Measurements from ENCODE around the gene ERBB4. TPM values are rescaled to one million over a fixed set of nuclear protein-coding genes. Genes with fewer than 3 reads are reported as not detected.

ERBB4 gene
- total RNA-seq, 1 experiment from 2014 or later: 0.15 TPM

DNA sequence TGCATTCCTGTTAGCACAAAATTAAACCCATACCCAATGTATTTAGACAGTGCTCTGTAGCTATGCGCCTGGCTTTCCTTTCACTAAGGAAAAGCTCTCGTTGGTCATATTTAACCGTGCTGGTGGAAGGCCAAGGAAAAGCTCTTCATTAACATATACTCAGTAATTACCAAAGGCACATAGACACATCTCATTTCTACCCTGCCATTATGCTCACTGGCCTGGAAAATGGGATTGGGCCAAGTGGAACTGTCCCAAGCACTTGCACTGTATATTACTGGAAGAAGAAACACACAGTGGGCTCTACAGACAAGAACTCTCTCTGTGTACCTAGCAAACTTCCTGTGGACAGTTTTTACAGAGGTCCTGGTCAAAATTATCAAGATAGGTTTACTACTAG is 274.4 kb downstream of the ERBB4 start:
- no peak overlapping the region for H3K27ac ChIP-seq (ENCODE audit: low read length)
- H3K4me3 ChIP-seq (ENCODE audit: low read depth in 2 of 2, low read length in 2 of 2): no peak overlapping the region
- TF ChIP-seq, protein P1, sequence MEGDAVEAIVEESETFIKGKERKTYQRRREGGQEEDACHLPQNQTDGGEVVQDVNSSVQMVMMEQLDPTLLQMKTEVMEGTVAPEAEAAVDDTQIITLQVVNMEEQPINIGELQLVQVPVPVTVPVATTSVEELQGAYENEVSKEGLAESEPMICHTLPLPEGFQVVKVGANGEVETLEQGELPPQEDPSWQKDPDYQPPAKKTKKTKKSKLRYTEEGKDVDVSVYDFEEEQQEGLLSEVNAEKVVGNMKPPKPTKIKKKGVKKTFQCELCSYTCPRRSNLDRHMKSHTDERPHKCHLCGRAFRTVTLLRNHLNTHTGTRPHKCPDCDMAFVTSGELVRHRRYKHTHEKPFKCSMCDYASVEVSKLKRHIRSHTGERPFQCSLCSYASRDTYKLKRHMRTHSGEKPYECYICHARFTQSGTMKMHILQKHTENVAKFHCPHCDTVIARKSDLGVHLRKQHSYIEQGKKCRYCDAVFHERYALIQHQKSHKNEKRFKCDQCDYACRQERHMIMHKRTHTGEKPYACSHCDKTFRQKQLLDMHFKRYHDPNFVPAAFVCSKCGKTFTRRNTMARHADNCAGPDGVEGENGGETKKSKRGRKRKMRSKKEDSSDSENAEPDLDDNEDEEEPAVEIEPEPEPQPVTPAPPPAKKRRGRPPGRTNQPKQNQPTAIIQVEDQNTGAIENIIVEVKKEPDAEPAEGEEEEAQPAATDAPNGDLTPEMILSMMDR (IDR thresholded peaks at IDR 0.05): no peak
- TF ChIP-seq, protein P2, sequence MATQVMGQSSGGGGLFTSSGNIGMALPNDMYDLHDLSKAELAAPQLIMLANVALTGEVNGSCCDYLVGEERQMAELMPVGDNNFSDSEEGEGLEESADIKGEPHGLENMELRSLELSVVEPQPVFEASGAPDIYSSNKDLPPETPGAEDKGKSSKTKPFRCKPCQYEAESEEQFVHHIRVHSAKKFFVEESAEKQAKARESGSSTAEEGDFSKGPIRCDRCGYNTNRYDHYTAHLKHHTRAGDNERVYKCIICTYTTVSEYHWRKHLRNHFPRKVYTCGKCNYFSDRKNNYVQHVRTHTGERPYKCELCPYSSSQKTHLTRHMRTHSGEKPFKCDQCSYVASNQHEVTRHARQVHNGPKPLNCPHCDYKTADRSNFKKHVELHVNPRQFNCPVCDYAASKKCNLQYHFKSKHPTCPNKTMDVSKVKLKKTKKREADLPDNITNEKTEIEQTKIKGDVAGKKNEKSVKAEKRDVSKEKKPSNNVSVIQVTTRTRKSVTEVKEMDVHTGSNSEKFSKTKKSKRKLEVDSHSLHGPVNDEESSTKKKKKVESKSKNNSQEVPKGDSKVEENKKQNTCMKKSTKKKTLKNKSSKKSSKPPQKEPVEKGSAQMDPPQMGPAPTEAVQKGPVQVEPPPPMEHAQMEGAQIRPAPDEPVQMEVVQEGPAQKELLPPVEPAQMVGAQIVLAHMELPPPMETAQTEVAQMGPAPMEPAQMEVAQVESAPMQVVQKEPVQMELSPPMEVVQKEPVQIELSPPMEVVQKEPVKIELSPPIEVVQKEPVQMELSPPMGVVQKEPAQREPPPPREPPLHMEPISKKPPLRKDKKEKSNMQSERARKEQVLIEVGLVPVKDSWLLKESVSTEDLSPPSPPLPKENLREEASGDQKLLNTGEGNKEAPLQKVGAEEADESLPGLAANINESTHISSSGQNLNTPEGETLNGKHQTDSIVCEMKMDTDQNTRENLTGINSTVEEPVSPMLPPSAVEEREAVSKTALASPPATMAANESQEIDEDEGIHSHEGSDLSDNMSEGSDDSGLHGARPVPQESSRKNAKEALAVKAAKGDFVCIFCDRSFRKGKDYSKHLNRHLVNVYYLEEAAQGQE (IDR thresholded peaks at IDR 0.05; ENCODE audit: insufficient read depth in 1 of 2, low read depth in 2 of 2, low read length in 1 of 2): no peak
- TF ChIP-seq POLR2AphosphoS5 (IDR thresholded peaks at IDR 0.05; ENCODE audit: low read depth, low read length): no peak
- TF ChIP-seq TCF7L2 (IDR thresholded peaks at IDR 0.05; ENCODE audit: low read depth, low read length): no peak
- TF ChIP-seq SIN3A (IDR thresholded peaks at IDR 0.05; ENCODE audit: borderline replicate concordance, insufficient read depth, low read depth, low read length): no peak
- no peak for DNase-seq (ENCODE audit: low read depth, low spot score)
- H3K27me3 ChIP-seq (ENCODE audit: control insufficient read depth, insufficient read depth, low read length): no peaks in the 10 kb centered on the region
- CTCF ChIA-PET: no interaction called here
- no peaks in the 10 kb centered on the region for H3K4me1 ChIP-seq (ENCODE audit: control insufficient read depth, insufficient read depth, low read length)
- H3K9me3 ChIP-seq (ENCODE audit: control insufficient read depth, insufficient read depth, low read depth, low read length): no peaks in the 10 kb centered on the region
- ATAC-seq: no peak
- POLR2A ChIA-PET: no interaction called here
- BruUV-seq (replicated peaks): no TSS peak
- H3K36me3 ChIP-seq (ENCODE audit: control insufficient read depth, insufficient read depth, low read length): no peaks in the 10 kb centered on the region
- in situ Hi-C loops (cut with HindIII; ENCODE audit: low pct_unique_long_range_greater_than_20kb, low sequenced_read_pairs) (no loop called here), intact Hi-C loops (cut with micrococcal nuclease; ENCODE audit: unreplicated experiment) (no loop called here)

DNA sequence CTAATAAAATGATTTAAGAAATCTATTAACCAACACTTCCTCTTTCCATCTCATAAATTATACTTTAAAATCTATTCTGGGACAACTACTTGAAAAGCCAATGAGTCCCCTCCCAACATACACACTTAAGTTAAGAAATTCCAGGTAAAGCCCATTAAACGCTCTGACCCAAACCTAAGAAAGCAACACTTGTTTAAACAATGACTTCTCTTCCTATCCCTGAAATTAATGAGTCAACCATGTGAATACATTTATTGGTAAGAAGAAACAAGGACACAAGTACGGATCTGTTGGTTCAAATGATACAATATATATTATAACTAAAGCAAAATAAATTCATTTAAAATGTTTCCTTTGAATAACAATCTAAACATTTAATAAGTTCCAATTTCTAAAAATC is 279.4 kb downstream of the ERBB4 start:
- CTCF ChIA-PET: no interaction called here
- Histone ChIP-seq H3K9me3 (ENCODE audit: control insufficient read depth, insufficient read depth, low read depth, low read length) (no peaks in the 10 kb centered on the region), H3K36me3 (ENCODE audit: control insufficient read depth, insufficient read depth, low read length) (no peaks in the 10 kb centered on the region), H3K27me3 (ENCODE audit: control insufficient read depth, insufficient read depth, low read length) (no peaks in the 10 kb centered on the region), H3K4me3 (ENCODE audit: low read depth in 2 of 2, low read length in 2 of 2) (no peak overlapping the region), H3K4me1 (ENCODE audit: control insufficient read depth, insufficient read depth, low read length) (no peaks in the 10 kb centered on the region), H3K27ac (ENCODE audit: low read length) (no peak overlapping the region)
- intact Hi-C loops (cut with micrococcal nuclease; ENCODE audit: unreplicated experiment) (no loop called here), in situ Hi-C loops (cut with HindIII; ENCODE audit: low pct_unique_long_range_greater_than_20kb, low sequenced_read_pairs) (no loop called here)
- no peak for DNase-seq (ENCODE audit: low read depth, low spot score)
- ATAC-seq: no peak
- TF ChIP-seq POLR2AphosphoS5 (IDR thresholded peaks at IDR 0.05; ENCODE audit: low read depth, low read length) (no peak), TCF7L2 (IDR thresholded peaks at IDR 0.05; ENCODE audit: low read depth, low read length) (no peak), SIN3A (IDR thresholded peaks at IDR 0.05; ENCODE audit: borderline replicate concordance, insufficient read depth, low read depth, low read length) (no peak)
- TF ChIP-seq, protein P1 (IDR thresholded peaks at IDR 0.05): no peak
- TF ChIP-seq, protein P2 (IDR thresholded peaks at IDR 0.05; ENCODE audit: insufficient read depth in 1 of 2, low read depth in 2 of 2, low read length in 1 of 2): no peak
- no TSS peak for BruUV-seq (replicated peaks)
- POLR2A ChIA-PET: interaction anchor here (0.7 kb wide), 1 partner anchor 163 kb away, joined by 5 read pairs; no protein-coding TSS in a partner anchor
